ENCODE results near the gene PPP1R2.

DNA sequence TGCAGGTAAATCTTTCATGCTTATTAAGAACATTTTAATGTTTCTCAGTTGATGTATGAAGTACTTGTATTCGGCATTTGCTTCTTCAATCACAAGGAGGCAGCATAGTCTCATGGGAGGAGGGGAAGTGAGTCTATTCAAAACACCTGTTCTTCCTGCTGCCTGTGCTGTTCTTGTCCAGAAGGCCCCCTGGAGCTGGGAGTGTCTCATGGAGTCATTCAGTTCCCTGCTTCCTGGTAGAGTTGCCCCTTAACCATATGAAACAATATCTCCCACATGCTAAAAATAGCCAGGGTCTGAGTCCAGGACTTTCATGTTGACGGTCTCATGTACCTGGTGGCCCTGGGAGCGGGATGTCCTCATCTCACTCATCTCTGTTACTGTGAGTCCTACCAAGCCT lies 15.5 kb upstream of the PPP1R2 start:
- peak; percentile 76 for TF ChIP-seq CTCF (conservative IDR thresholded peaks at IDR 0.05; ENCODE audit: low read length)
- TF ChIP-seq EZH2phosphoT487 (IDR thresholded peaks at IDR 0.05; ENCODE audit: borderline replicate concordance) = no peak

All from Loucy (cell line).